HepG2 (cell line): ENCODE results near the gene STXBP4.

Experiments
- HNRNPL ChIP-seq: fragments of 200-400 bp; formaldehyde crosslinking; IDR thresholded peaks from 2 replicates; pipeline ENCODE4 v1.6.1; 2017; ENCODE audit warnings: mild to moderate bottlenecking, low read depth, low read length
- MZF1 ChIP-seq: sonication (generic); formaldehyde crosslinking; IDR thresholded peaks from 2 replicates; pipeline ENCODE4 v1.8.1; 2023; ENCODE audit warnings: mild to moderate bottlenecking, missing genetic modification reagents, borderline replicate concordance
- RAD21 ChIP-seq: fragments of 450-650 bp; formaldehyde crosslinking; IDR thresholded peaks from 2 replicates; pipeline ENCODE4 v1.5.0; 2020; ENCODE audit warnings: mild to moderate bottlenecking
- RFX5 ChIP-seq: IDR thresholded peaks from 2 replicates; pipeline ENCODE4 v1.6.1; 2011; ENCODE audit warnings: low read depth, low read length, improper control_type of control experiment
- TF ChIP-seq, protein P1 (sequence below): sonication (generic); formaldehyde crosslinking; IDR thresholded peaks from 2 replicates; pipeline ENCODE4 v1.9.0; 2021; ENCODE audit warnings: mild to moderate bottlenecking, missing genetic modification reagents
- TF ChIP-seq, protein P2 (sequence below): sonication (generic); formaldehyde crosslinking; IDR thresholded peaks from 2 replicates; pipeline ENCODE4 v1.5.0; 2020; ENCODE audit warnings: mild to moderate bottlenecking, missing genetic modification reagents, moderate library complexity
- TF ChIP-seq, protein P3 (sequence below): sonication (generic); formaldehyde crosslinking; IDR thresholded peaks from 2 replicates; pipeline ENCODE4 v1.9.0; 2022; ENCODE audit warnings: missing genetic modification reagents, mild to moderate bottlenecking, borderline replicate concordance

DNA sequence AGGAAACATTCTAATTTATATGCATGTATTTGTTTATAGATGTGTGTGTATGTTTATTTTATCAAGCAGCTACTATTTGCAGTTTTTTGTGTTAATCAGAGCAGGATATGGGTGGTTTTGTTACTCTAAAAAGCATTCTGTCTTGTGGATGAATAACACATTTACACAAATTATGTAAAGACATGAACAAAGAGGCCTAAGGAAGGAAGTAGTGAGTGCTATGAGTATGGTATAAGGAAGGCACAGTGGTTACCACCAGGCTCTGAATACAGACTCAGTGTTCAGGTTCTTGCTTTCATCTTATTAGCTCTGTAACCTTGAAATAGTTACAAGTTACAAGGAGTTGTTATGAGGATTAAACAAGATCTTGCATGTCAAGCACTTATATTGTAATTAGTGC lies 33.9 kb downstream of the STXBP4 start:
- TF ChIP-seq HNRNPL (no peak), MZF1 (CRISPR knock-in tag) (no peak), RFX5 (no peak), RAD21 (CRISPR knock-in tag) (no peak)
- TF ChIP-seq, protein P1, sequence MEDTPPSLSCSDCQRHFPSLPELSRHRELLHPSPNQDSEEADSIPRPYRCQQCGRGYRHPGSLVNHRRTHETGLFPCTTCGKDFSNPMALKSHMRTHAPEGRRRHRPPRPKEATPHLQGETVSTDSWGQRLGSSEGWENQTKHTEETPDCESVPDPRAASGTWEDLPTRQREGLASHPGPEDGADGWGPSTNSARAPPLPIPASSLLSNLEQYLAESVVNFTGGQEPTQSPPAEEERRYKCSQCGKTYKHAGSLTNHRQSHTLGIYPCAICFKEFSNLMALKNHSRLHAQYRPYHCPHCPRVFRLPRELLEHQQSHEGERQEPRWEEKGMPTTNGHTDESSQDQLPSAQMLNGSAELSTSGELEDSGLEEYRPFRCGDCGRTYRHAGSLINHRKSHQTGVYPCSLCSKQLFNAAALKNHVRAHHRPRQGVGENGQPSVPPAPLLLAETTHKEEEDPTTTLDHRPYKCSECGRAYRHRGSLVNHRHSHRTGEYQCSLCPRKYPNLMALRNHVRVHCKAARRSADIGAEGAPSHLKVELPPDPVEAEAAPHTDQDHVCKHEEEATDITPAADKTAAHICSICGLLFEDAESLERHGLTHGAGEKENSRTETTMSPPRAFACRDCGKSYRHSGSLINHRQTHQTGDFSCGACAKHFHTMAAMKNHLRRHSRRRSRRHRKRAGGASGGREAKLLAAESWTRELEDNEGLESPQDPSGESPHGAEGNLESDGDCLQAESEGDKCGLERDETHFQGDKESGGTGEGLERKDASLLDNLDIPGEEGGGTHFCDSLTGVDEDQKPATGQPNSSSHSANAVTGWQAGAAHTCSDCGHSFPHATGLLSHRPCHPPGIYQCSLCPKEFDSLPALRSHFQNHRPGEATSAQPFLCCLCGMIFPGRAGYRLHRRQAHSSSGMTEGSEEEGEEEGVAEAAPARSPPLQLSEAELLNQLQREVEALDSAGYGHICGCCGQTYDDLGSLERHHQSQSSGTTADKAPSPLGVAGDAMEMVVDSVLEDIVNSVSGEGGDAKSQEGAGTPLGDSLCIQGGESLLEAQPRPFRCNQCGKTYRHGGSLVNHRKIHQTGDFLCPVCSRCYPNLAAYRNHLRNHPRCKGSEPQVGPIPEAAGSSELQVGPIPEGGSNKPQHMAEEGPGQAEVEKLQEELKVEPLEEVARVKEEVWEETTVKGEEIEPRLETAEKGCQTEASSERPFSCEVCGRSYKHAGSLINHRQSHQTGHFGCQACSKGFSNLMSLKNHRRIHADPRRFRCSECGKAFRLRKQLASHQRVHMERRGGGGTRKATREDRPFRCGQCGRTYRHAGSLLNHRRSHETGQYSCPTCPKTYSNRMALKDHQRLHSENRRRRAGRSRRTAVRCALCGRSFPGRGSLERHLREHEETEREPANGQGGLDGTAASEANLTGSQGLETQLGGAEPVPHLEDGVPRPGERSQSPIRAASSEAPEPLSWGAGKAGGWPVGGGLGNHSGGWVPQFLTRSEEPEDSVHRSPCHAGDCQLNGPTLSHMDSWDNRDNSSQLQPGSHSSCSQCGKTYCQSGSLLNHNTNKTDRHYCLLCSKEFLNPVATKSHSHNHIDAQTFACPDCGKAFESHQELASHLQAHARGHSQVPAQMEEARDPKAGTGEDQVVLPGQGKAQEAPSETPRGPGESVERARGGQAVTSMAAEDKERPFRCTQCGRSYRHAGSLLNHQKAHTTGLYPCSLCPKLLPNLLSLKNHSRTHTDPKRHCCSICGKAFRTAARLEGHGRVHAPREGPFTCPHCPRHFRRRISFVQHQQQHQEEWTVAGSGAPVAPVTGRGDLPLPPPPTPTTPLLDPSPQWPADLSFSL (CRISPR knock-in tag): no peak
- TF ChIP-seq, protein P2, sequence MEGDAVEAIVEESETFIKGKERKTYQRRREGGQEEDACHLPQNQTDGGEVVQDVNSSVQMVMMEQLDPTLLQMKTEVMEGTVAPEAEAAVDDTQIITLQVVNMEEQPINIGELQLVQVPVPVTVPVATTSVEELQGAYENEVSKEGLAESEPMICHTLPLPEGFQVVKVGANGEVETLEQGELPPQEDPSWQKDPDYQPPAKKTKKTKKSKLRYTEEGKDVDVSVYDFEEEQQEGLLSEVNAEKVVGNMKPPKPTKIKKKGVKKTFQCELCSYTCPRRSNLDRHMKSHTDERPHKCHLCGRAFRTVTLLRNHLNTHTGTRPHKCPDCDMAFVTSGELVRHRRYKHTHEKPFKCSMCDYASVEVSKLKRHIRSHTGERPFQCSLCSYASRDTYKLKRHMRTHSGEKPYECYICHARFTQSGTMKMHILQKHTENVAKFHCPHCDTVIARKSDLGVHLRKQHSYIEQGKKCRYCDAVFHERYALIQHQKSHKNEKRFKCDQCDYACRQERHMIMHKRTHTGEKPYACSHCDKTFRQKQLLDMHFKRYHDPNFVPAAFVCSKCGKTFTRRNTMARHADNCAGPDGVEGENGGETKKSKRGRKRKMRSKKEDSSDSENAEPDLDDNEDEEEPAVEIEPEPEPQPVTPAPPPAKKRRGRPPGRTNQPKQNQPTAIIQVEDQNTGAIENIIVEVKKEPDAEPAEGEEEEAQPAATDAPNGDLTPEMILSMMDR (CRISPR knock-in tag): no peak
- TF ChIP-seq, protein P3, sequence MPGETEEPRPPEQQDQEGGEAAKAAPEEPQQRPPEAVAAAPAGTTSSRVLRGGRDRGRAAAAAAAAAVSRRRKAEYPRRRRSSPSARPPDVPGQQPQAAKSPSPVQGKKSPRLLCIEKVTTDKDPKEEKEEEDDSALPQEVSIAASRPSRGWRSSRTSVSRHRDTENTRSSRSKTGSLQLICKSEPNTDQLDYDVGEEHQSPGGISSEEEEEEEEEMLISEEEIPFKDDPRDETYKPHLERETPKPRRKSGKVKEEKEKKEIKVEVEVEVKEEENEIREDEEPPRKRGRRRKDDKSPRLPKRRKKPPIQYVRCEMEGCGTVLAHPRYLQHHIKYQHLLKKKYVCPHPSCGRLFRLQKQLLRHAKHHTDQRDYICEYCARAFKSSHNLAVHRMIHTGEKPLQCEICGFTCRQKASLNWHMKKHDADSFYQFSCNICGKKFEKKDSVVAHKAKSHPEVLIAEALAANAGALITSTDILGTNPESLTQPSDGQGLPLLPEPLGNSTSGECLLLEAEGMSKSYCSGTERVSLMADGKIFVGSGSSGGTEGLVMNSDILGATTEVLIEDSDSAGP (CRISPR knock-in tag): no peak
